A673 (cell line): ENCODE measurements around the gene CCDC80. TPM values are rescaled to one million over a fixed set of nuclear protein-coding genes. Genes with fewer than 3 reads are reported as not detected.

Experiments
- BruUV-seq: library from RNA; stranded (reverse); fragments of 400-500 nt; replicated peaks from 2 replicates; lab custom pipeline; 2021; lab: Mats Ljungman, UMichigan
- CTCF ChIA-PET: fragments of 300-600 bp; sonication (Branson Sonifier 250); formaldehyde crosslinking; loops from one replicate; lab custom pipeline; 2022; ENCODE audit warnings: antibody characterized with exemption; lab: Charles Lee
- POLR2A ChIA-PET: fragments of 300-600 bp; sonication (Branson Sonifier 250); formaldehyde crosslinking; loops from one replicate; lab custom pipeline; 2022; ENCODE audit warnings: antibody characterized with exemption; ENCODE audit not compliant: low non-redundant PET; lab: Charles Lee
- DNase-seq: peaks from one replicate; pipeline ENCODE4 v3.0.0-alpha.2; 2015; ENCODE audit warnings: low spot score
- H3K27ac ChIP-seq: fragments of 200-600 bp; sonication (generic); 2 replicates; pipeline ENCODE4 v1.5.1; 2016; ENCODE audit warnings: mixed run types, low read depth, mild to moderate bottlenecking, mixed read lengths, antibody characterized with exemption, low read length; ENCODE audit not compliant: poor library complexity, severe bottlenecking
- H3K27me3 ChIP-seq: fragments of 200-600 bp; sonication (generic); replicated peaks from 2 replicates; pipeline ENCODE4 v1.6.1; 2017; ENCODE audit warnings: mixed run types, low read depth, mild to moderate bottlenecking, mixed read lengths, antibody characterized with exemption, low read length; ENCODE audit not compliant: insufficient read depth, poor library complexity
- H3K36me3 ChIP-seq: fragments of 200-600 bp; sonication (generic); 2 replicates; pipeline ENCODE4 v1.6.1; 2016; ENCODE audit warnings: mixed run types, mild to moderate bottlenecking, mixed read lengths, antibody characterized with exemption, low read length; ENCODE audit not compliant: insufficient read depth, poor library complexity, severe bottlenecking
- H3K4me1 ChIP-seq: fragments of 200-600 bp; sonication (generic); 2 replicates; pipeline ENCODE4 v1.6.1; 2017; ENCODE audit warnings: mixed run types, mild to moderate bottlenecking, mixed read lengths, antibody characterized with exemption, low read length; ENCODE audit not compliant: insufficient read depth, poor library complexity, severe bottlenecking
- H3K4me3 ChIP-seq: fragments of 200-600 bp; sonication (generic); 2 replicates; pipeline ENCODE4 v1.5.1; 2016; ENCODE audit warnings: low read depth, mixed run types, mild to moderate bottlenecking, mixed read lengths, low read length; ENCODE audit not compliant: poor library complexity, severe bottlenecking
- H3K9me3 ChIP-seq: fragments of 200-600 bp; sonication (generic); 2 replicates; pipeline ENCODE4 v1.6.1; 2016; ENCODE audit warnings: mixed run types, low read depth, mild to moderate bottlenecking, mixed read lengths, antibody characterized with exemption, low read length; ENCODE audit not compliant: poor library complexity, severe bottlenecking
- EZH2 ChIP-seq: fragments of 200-600 bp; sonication (generic); IDR thresholded peaks from 2 replicates; pipeline ENCODE4 v1.6.1; 2017; ENCODE audit warnings: borderline replicate concordance, low read depth, mild to moderate bottlenecking, mixed read lengths, antibody characterized with exemption, low read length; ENCODE audit not compliant: poor library complexity, severe bottlenecking
- intact Hi-C: fragments of 100-400 bp; cut with micrococcal nuclease; formaldehyde crosslinking; loops from one replicate; pipeline ENCODE4 v1.10.0; 2022; ENCODE audit not compliant: unreplicated experiment
- total RNA-seq: library from RNA; stranded (reverse); gene quantifications from 2 replicates; pipeline ENCODE4 v1.2.3, GENCODE V29; 2021
- TF ChIP-seq, protein P1 (sequence below): fragments of 300-800, 200-600 bp; sonication (generic); conservative IDR thresholded peaks from 2 replicates; pipeline ENCODE4 v1.5.1; 2017; ENCODE audit warnings: low read depth, mild to moderate bottlenecking, antibody characterized with exemption, low read length, moderate library complexity, mixed read lengths

The CCDC80 gene
- total RNA-seq, 1 experiment from 2014 or later: 4.7 TPM

DNA sequence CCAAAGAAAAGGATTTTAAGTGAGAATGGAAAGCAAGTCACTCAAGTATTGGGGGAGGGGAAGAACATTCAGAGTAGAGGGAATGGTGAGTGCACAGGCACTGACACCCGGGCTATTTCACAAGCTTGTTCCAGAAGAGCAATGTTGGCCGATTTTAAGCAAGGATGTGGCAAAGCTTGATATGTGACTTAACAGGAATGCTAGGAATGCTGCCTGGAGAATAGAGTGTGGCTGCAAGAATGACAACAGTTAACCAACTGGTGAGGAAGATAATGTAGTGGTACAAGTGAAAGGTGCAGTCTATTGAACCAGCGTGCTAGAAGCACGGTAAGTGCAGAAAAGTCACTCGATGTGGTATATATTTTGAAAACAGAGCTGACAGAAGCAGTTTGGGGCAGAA, 6.2 kb upstream of the CCDC80 start:
- H3K36me3 ChIP-seq: no peaks in the 10 kb centered on the region
- no peak overlapping the region for H3K4me3 ChIP-seq
- TF ChIP-seq, protein P1, sequence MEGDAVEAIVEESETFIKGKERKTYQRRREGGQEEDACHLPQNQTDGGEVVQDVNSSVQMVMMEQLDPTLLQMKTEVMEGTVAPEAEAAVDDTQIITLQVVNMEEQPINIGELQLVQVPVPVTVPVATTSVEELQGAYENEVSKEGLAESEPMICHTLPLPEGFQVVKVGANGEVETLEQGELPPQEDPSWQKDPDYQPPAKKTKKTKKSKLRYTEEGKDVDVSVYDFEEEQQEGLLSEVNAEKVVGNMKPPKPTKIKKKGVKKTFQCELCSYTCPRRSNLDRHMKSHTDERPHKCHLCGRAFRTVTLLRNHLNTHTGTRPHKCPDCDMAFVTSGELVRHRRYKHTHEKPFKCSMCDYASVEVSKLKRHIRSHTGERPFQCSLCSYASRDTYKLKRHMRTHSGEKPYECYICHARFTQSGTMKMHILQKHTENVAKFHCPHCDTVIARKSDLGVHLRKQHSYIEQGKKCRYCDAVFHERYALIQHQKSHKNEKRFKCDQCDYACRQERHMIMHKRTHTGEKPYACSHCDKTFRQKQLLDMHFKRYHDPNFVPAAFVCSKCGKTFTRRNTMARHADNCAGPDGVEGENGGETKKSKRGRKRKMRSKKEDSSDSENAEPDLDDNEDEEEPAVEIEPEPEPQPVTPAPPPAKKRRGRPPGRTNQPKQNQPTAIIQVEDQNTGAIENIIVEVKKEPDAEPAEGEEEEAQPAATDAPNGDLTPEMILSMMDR: no peak
- no peak for TF ChIP-seq EZH2
- H3K4me1 ChIP-seq: peaks cover 3% of the 10 kb centered on the region
- DNase-seq: no peak
- H3K9me3 ChIP-seq: no peaks in the 10 kb centered on the region
- intact Hi-C loops: loop anchor here (10.0 kb wide), 2 partner anchors 638 to 978 kb away; no protein-coding TSS in a partner anchor
- no peaks in the 10 kb centered on the region for H3K27me3 ChIP-seq
- ChIA-PET CTCF (interaction anchor here (0.7 kb wide), 1 partner anchor 388 kb away, joined by 3 read pairs; no protein-coding TSS in a partner anchor), POLR2A (no interaction called here)
- H3K27ac ChIP-seq: no peak overlapping the region
- no TSS peak for BruUV-seq

DNA sequence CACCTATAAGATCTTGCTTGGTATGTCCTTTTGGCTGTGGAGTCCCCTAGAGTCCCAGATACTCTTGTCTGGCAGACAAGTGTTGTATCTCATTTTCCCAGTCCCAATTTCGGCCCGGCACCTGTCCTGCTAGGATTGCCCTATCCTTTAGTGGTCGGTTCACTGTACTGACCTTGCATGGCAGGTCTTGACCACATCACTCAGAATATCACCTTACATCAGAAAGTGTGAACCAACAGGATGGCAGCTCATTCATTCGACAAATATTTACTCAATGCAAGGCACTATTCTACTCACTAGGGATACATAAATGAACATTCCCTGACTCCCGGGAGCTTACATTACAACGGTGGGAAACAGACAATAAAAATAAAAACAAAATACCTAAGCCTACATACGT, 5.7 kb upstream of the CCDC80 start:
- H3K4me3 ChIP-seq: no peak overlapping the region
- H3K27ac ChIP-seq: no peak overlapping the region
- BruUV-seq: no TSS peak
- DNase-seq: no peak
- no peaks in the 10 kb centered on the region for H3K36me3 ChIP-seq
- no peaks in the 10 kb centered on the region for H3K9me3 ChIP-seq
- H3K27me3 ChIP-seq: no peaks in the 10 kb centered on the region
- ChIA-PET CTCF (interaction anchor here (0.7 kb wide), 1 partner anchor 388 kb away, joined by 3 read pairs; no protein-coding TSS in a partner anchor), POLR2A (no interaction called here)
- peaks cover 8% of the 10 kb centered on the region for H3K4me1 ChIP-seq
- TF ChIP-seq, protein P1: no peak
- no peak for TF ChIP-seq EZH2
- intact Hi-C loops: loop anchor here (10.0 kb wide), 2 partner anchors 638 to 978 kb away; no protein-coding TSS in a partner anchor

DNA sequence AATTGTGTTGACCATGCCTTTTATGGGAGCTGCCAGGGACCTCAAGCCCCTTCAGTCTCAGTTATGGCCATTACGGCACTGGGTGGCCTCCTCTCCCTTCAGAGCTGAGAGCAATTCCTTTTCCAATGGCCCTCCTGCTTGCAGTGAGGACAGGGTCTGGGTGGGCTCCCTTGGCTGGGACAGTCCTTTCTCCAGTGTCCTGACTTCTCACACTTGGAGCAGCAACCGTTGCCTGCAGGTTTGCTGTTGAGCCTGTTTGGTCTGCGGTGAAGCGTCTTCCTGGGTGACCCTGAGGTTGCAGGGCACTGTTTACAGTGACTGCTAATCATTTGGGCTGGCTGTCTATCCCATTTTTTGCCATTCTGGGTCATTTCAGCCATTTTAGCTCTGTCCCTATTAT, 3.5 kb upstream of the CCDC80 start:
- no TSS peak for BruUV-seq
- Histone ChIP-seq H3K4me1 (peaks cover 29% of the 10 kb centered on the region), H3K4me3 (no peak overlapping the region), H3K27ac (no peak overlapping the region), H3K36me3 (no peaks in the 10 kb centered on the region), H3K9me3 (no peaks in the 10 kb centered on the region), H3K27me3 (no peaks in the 10 kb centered on the region)
- no peak for DNase-seq
- CTCF ChIA-PET: no interaction called here
- TF ChIP-seq, protein P1: no peak
- no peak for TF ChIP-seq EZH2
- intact Hi-C loops: loop anchor here (5.0 to 10.0 kb wide), 4 partner anchors 62 to 980 kb away; no protein-coding TSS in a partner anchor
- POLR2A ChIA-PET: interaction anchor here (0.6 kb wide), 1 partner anchor 98 kb away, joined by 3 read pairs; no protein-coding TSS in a partner anchor
